OCI-LY7 (cell line): Measurements from ENCODE around the gene YJU2. TPM values are rescaled to one million over a fixed set of nuclear protein-coding genes. Genes with fewer than 3 reads are reported as not detected.

Experiments used
- Bru-seq: library from RNA; stranded (reverse); fragments of 400-500 nt; gene quantifications from one replicate; lab custom pipeline; 2021; lab: Mats Ljungman, UMichigan
- BruChase-seq, 2 experiments: library from RNA; stranded (reverse); fragments of 400-500 nt; gene quantifications; one replicate each; lab custom pipeline; 2021; lab: Mats Ljungman, UMichigan
- BruUV-seq: library from RNA; stranded (reverse); fragments of 400-500 nt; replicated peaks from 2 replicates; lab custom pipeline; 2021; lab: Mats Ljungman, UMichigan
- CTCF ChIA-PET: fragments of 300-600 bp; sonication (Branson Sonifier 250); formaldehyde crosslinking; loops from one replicate; lab custom pipeline; 2022; ENCODE audit warnings: antibody characterized with exemption; ENCODE audit not compliant: unreplicated experiment; lab: Charles Lee
- POLR2A ChIA-PET: fragments of 300-600 bp; sonication (Branson Sonifier 250); formaldehyde crosslinking; loops from one replicate; lab custom pipeline; 2022; ENCODE audit warnings: antibody characterized with exemption; lab: Charles Lee
- DNase-seq: peaks from one replicate; pipeline ENCODE4 v3.0.0-alpha.2; 2015; ENCODE audit warnings: low spot score
- H2AFZ ChIP-seq: fragments of 200-600 bp; sonication (generic), shearing (Covaris generic); 2 replicates; pipeline ENCODE4 v1.6.1; 2014; ENCODE audit warnings: mild to moderate bottlenecking, antibody characterized with exemption, low read length, moderate library complexity
- H3K27ac ChIP-seq: fragments of 200-600 bp; sonication (generic); 2 replicates; pipeline ENCODE4 v1.5.1; 2014; ENCODE audit warnings: mixed run types, low read depth, mild to moderate bottlenecking, moderate library complexity, low read length, inconsistent platforms; ENCODE audit not compliant: poor library complexity, severe bottlenecking
- H3K36me3 ChIP-seq: fragments of 200-600 bp; sonication (generic); 2 replicates; pipeline ENCODE4 v1.6.1; 2014; ENCODE audit warnings: mild to moderate bottlenecking, antibody characterized with exemption, low read length, moderate library complexity, mixed read lengths; ENCODE audit not compliant: insufficient read depth
- H3K4me1 ChIP-seq: fragments of 200-600 bp; sonication (generic); 2 replicates; pipeline ENCODE4 v1.5.1; 2014; ENCODE audit warnings: mild to moderate bottlenecking, low read length; ENCODE audit not compliant: insufficient read depth, poor library complexity, severe bottlenecking
- H3K4me2 ChIP-seq: fragments of 200-600 bp; sonication (generic); 2 replicates; pipeline ENCODE4 v1.6.1; 2014; ENCODE audit warnings: mild to moderate bottlenecking, low read length
- H3K4me3 ChIP-seq: fragments of 200-600 bp; sonication (generic); 2 replicates; pipeline ENCODE4 v1.5.1; 2014; ENCODE audit warnings: mild to moderate bottlenecking, low read depth, low read length; ENCODE audit not compliant: poor library complexity, severe bottlenecking
- H3K79me2 ChIP-seq: fragments of 200-600 bp; sonication (generic); 2 replicates; pipeline ENCODE4 v1.6.1; 2016; ENCODE audit warnings: low read depth, mild to moderate bottlenecking, low read length, moderate library complexity, mixed read lengths; ENCODE audit not compliant: insufficient read depth
- H3K9me2 ChIP-seq: fragments of 200-600 bp; sonication (generic); 2 replicates; pipeline ENCODE4 v1.6.1; 2016; ENCODE audit warnings: mild to moderate bottlenecking, low read length, mixed read lengths; ENCODE audit not compliant: insufficient read depth
- H3K9me3 ChIP-seq: fragments of 200-600 bp; sonication (generic); 2 replicates; pipeline ENCODE4 v1.6.1; 2014; ENCODE audit warnings: mild to moderate bottlenecking, mixed run types, low read length, mixed read lengths
- H4K20me1 ChIP-seq: fragments of 200-600 bp; sonication (generic); 2 replicates; pipeline ENCODE4 v1.6.1; 2014; ENCODE audit warnings: mild to moderate bottlenecking, antibody characterized with exemption, low read length, moderate library complexity, mixed read lengths; ENCODE audit not compliant: insufficient read depth
- CTCF ChIP-seq: fragments of 200-600 bp; sonication (generic); conservative IDR thresholded peaks from 2 replicates; pipeline ENCODE4 v1.5.1; 2014; ENCODE audit warnings: mild to moderate bottlenecking, antibody characterized with exemption, low read length, moderate library complexity, mixed read lengths
- EZH2phosphoT487 ChIP-seq: fragments of 200-600 bp; sonication (generic); IDR thresholded peaks from 2 replicates; pipeline ENCODE4 v1.6.1; 2018; ENCODE audit warnings: low read depth, borderline replicate concordance, mild to moderate bottlenecking, mixed run types, antibody characterized with exemption, low read length, moderate library complexity, mixed read lengths
- intact Hi-C: fragments of 100-400 bp; cut with micrococcal nuclease; formaldehyde crosslinking; loops from one replicate; pipeline ENCODE4 v1.10.0; 2022; ENCODE audit not compliant: unreplicated experiment
- long read RNA-seq: library from polyadenylated mRNA; stranded (forward); transcript quantifications from one replicate; pipeline ENCODE4 v2.0.0, GENCODE V29; 2022
- total RNA-seq, 2 experiments: library from RNA; depleted of rRNA in 1 of 2; stranded (reverse); fragments of >200 nt in 1 of 2; shearing (Covaris generic) in 1 of 2; gene quantifications; 2 replicates each; pipeline ENCODE4 v1.2.3, GENCODE V29; 2014 to 2022

The YJU2 gene
- total RNA-seq (2014; rRNA removed; shearing (Covaris generic)) (37.8 and 38.2 TPM in 2 replicates), total RNA-seq (2022) (31.6 and 35.0 TPM in 2 replicates), Bru-seq, nascent RNA (percentile 62 among the genes with signal in this experiment), BruChase-seq, experiment 1, labeled RNA remaining after a 6-hour chase (percentile 55 among the genes with signal in this experiment), BruChase-seq, experiment 2, labeled RNA remaining after a 2-hour chase (percentile 56 among the genes with signal in this experiment)
- long read RNA-seq, transcript YJU2-201 (8 exons, 1,434 nt): major isoform, 50 of 59 reads
- long read RNA-seq, partial matches to known transcripts: 6 of 59 reads
- long read RNA-seq, other reads (novel, unspliced or antisense): 3 of 59 reads

GRCh38 chr19:4246767-4247593 lies at the start of gene YJU2:
YJU2 (plus strand) TSS chr19:4247080; CDS start chr19:4247147, 67 bp downstream.
- peak within 1 kb of the TSS; percentile 79 for H3K4me2 ChIP-seq
- peak within 1 kb of the TSS; percentile 89 for H2AFZ ChIP-seq
- H3K9me2 ChIP-seq: no peaks in the 10 kb centered on the region
- peaks cover 27% of the 10 kb centered on the region for H3K4me1 ChIP-seq
- ChIA-PET CTCF (no interaction called here), POLR2A (interaction anchor here (0.6 to 1.2 kb wide), 2 partner anchors 20 to 259 kb away, joined by 3 to 8 read pairs; no protein-coding TSS in a partner anchor)
- peak; percentile 100 for DNase-seq
- BruUV-seq: TSS peak; percentile 95
- H4K20me1 ChIP-seq: peaks cover 6% of the 10 kb centered on the region; the same call in 1 of the 2 replicates
- intact Hi-C loops: loop anchor here (2.0 to 5.0 kb wide), 3 partner anchors 64 to 260 kb away; partner anchors contain the start of genes ANKRD24, EEF2, SIRT6 and ZBTB7A
- TF ChIP-seq CTCF: peak; percentile 86
- TF ChIP-seq EZH2phosphoT487: no peak
- peak within 1 kb of the TSS; percentile 83 for H3K27ac ChIP-seq
- peaks cover 37% of the 10 kb centered on the region for H3K36me3 ChIP-seq
- peaks cover 14% of the 10 kb centered on the region for H3K79me2 ChIP-seq
- H3K9me3 ChIP-seq: peaks cover 3% of the 10 kb centered on the region; the same call in 1 of the 2 replicates
- H3K4me3 ChIP-seq: peak within 1 kb of the TSS; percentile 74

GRCh38 chr19:4197228-4197624 lies 49.7 kb upstream of the YJU2 start:
- H3K4me2 ChIP-seq: no peak overlapping the region
- H3K27ac ChIP-seq: no peak overlapping the region
- CTCF ChIA-PET: no interaction called here
- H3K79me2 ChIP-seq: no peaks in the 10 kb centered on the region
- peaks cover 8% of the 10 kb centered on the region for H3K9me3 ChIP-seq
- POLR2A ChIA-PET: interaction anchor here (0.6 kb wide), 1 partner anchor 426 kb away, joined by 6 read pairs; no protein-coding TSS in a partner anchor
- no peaks in the 10 kb centered on the region for H3K9me2 ChIP-seq
- no peaks in the 10 kb centered on the region for H3K4me1 ChIP-seq
- intact Hi-C loops: no loop called here
- no peak overlapping the region for H3K4me3 ChIP-seq
- no peak for DNase-seq
- no peaks in the 10 kb centered on the region for H3K36me3 ChIP-seq
- H4K20me1 ChIP-seq: no peaks in the 10 kb centered on the region
- no TSS peak for BruUV-seq
- no peak overlapping the region for H2AFZ ChIP-seq
- TF ChIP-seq CTCF (no peak), EZH2phosphoT487 (no peak)
